ENCODE results near the gene ITGA1.

Gene ITGA1

DNA sequence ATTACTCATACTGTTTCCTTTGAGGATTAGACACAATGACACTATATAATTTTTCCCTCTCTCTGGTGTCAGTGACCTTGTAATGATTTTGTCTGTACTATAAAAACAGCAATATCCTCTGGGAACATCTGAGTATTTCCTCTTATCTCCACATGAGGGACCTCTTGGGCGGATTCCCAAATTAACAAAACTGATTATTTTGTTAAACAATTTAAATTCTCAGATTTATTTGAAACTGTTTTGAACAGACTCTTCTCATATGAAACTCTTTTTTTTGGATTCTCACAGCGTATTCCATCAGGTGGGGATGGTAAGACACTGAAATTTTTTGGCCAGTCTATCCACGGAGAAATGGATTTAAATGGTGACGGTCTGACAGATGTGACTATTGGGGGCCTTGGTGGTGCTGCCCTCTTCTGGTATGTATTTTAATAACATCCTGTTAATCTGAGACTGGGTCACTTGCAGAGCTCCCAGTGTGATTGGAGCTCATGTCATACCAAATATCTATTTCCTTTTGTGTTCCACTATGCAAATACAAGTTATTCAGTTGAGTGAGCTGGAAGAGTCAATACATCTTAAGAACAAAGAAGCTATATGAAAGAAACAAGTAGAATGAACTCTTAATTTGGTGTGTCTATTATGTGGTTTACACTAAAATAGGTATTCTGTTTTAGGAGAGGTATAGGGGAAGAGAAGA is 127.6 kb downstream of the ITGA1 start:
- no peak for TF ChIP-seq Cebpa-rat (IDR thresholded peaks at IDR 0.05)
- H3K4me2 ChIP-seq, result peak overlapping the region in 9 of 11 experiments; percentile 3 to 56 (median 33); a peak in 8 of 22 replicates

DNA sequence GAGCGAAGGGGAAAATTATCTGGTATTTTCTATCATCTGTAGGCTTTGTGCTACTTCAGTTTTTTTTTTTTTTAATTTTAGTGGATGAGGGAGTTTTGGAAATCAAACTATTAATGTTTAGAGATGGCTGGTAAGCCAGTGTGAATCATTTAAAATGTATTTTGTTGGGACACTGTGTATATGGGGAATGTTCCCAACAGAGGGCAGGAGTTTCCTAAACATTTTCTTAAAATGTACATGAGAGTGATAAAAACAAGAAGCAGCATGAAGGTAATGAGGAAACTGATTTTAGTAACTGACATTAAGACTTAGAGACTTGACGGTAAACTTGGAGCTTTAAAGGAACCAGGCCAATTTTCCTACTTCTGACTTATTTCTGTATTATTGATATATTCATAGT is 133.2 kb downstream of the ITGA1 start:
- no peak overlapping the region for H3K4me2 ChIP-seq
- no peaks in the 10 kb centered on the region for H3K27me3 ChIP-seq
- no peak overlapping the region for H3K27ac ChIP-seq
- H3K9me3 ChIP-seq (replicated peaks in 1 of 11), result no peaks in the 10 kb centered on the region
- no peak overlapping the region for H3K4me3 ChIP-seq
- TF ChIP-seq Cebpa-rat (IDR thresholded peaks at IDR 0.05), result no peak
- H3K4me1 ChIP-seq, result peaks cover 0 to 14% (median 12%) of the 10 kb centered on the region in 10 experiments; a peak in 14 of 20 replicates
- no peaks in the 10 kb centered on the region for H3K36me3 ChIP-seq
- H3K9ac ChIP-seq, result no peak overlapping the region
- H4K20me1 ChIP-seq, result no peaks in the 10 kb centered on the region

More for the DNA sequence above, 127.6 kb downstream of the ITGA1 start:
- Histone ChIP-seq H4K20me1 (no peaks in the 10 kb centered on the region), H3K9me3 (replicated peaks in 1 of 11) (no peaks in the 10 kb centered on the region), H3K4me1 (no peaks in the 10 kb centered on the region), H3K36me3 (no peaks in the 10 kb centered on the region), H3K27me3 (no peaks in the 10 kb centered on the region), H3K27ac (no peak overlapping the region), H3K4me3 (peak overlapping the region in 7 of 10 experiments; percentile 23 to 58 (median 41); a peak in 8 of 20 replicates), H3K9ac (no peak overlapping the region)

DNA sequence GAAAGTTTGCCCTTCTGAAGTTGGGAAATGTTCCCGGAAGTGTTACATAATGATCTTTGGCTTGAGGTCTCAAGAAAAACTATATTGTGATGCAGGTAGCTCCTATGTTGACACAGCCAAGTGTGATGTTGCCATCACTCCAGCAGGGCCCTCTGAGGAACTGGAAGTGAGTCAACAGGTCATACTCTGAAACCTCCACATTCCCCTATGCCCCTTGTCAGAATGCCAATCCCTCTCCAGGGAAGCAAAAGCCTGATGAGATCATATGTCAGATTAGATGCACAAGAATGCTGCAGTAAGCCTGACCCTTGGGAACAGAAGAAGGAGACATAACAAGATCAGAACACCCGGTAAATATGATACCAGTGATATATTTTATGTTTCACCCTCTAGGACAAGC is 134.7 kb downstream of the ITGA1 start:
- Histone ChIP-seq H3K27me3 (no peaks in the 10 kb centered on the region), H4K20me1 (no peaks in the 10 kb centered on the region), H3K4me2 (no peak overlapping the region), H3K27ac (no peak overlapping the region), H3K9me3 (replicated peaks in 1 of 11) (no peaks in the 10 kb centered on the region), H3K9ac (no peak overlapping the region), H3K36me3 (no peaks in the 10 kb centered on the region), H3K4me1 (peaks cover 0 to 14% (median 12%) of the 10 kb centered on the region in 10 experiments; a peak in 14 of 20 replicates), H3K4me3 (no peak overlapping the region)
- TF ChIP-seq Cebpa-rat (IDR thresholded peaks at IDR 0.05), result no peak

DNA sequence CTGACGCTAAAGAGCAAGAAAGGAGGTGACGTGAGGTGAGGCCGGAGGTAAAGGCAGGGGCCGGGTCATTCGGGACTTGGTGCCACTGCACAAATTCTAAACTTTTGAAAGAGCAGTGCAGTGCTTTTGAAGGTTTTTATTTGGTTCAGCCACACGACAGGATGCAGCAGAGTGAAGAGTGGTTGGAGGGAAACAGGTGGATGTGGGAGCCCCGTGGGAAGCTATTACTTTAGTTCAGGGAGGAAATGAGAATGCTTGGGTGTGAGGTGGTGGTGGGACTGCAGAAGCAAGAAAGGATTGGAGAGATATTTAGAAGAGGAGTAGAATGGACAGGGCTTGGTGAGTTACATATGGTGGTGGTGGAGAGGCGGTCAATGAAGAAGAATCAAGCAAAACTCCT is 136.7 kb downstream of the ITGA1 start:
- peak overlapping the region in 8 of 11 experiments; percentile 36 to 66 (median 52); a peak in 16 of 22 replicates for H3K4me2 ChIP-seq
- H3K9me3 ChIP-seq (replicated peaks in 1 of 11), result no peaks in the 10 kb centered on the region
- H3K4me1 ChIP-seq, result peaks cover 0 to 14% (median 12%) of the 10 kb centered on the region in 10 experiments; a peak in 14 of 20 replicates
- no peak for TF ChIP-seq Cebpa-rat (IDR thresholded peaks at IDR 0.05)
- no peaks in the 10 kb centered on the region for H3K36me3 ChIP-seq
- H4K20me1 ChIP-seq, result no peaks in the 10 kb centered on the region
- no peak overlapping the region for H3K9ac ChIP-seq
- H3K27ac ChIP-seq, result no peak overlapping the region
- H3K4me3 ChIP-seq, result no peak overlapping the region
- H3K27me3 ChIP-seq, result no peaks in the 10 kb centered on the region

DNA sequence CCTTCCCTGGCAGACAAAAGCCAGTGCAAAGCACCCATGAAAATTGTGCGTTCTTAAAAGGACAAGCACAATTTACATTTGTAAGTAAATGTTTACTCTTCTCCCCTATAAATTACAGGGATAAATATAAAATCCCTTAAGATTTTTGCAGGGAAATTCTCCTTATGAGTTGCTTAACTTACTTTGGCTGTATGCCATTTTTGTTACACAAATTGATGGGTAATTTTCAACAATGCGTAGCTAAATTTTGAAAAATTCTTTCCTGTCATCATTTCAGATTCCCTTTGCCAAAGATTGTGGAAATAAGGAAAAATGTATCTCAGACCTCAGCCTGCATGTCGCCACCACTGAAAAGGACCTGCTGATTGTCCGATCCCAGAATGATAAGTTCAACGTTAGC is 137.3 kb downstream of the ITGA1 start:
- Histone ChIP-seq H3K4me3 (no peak overlapping the region), H3K4me2 (peak overlapping the region in 1 of 11 experiments; percentile 63; a peak in 3 of 22 replicates), H3K9ac (no peak overlapping the region), H3K27me3 (no peaks in the 10 kb centered on the region), H3K4me1 (peaks cover 0 to 14% (median 12%) of the 10 kb centered on the region in 10 experiments; a peak in 14 of 20 replicates), H3K9me3 (replicated peaks in 1 of 11) (no peaks in the 10 kb centered on the region), H4K20me1 (no peaks in the 10 kb centered on the region), H3K27ac (no peak overlapping the region), H3K36me3 (no peaks in the 10 kb centered on the region)
- TF ChIP-seq Cebpa-rat (IDR thresholded peaks at IDR 0.05), result no peak

DNA sequence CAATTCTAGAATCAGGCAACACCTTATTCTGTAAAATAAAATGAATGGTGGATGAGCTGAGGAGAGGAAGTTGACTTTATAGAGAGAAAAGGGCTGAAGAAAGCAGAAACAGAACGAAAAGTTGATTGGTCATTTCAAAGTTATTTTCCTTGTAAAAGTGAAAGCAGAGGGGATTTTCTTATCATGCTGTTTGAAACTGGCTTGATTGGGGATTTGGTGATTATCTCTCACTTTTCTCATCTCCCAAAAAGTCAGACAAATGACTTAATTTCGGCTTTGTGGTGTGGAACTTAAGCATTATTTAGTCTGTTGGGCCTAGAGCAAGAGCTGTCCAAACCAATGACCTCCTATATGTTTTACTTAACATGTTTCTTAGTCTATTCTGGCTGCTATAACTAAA is 141.0 kb downstream of the ITGA1 start:
- Histone ChIP-seq H3K27me3 (no peaks in the 10 kb centered on the region), H3K4me3 (no peak overlapping the region), H3K9me3 (replicated peaks in 1 of 11) (no peaks in the 10 kb centered on the region), H3K4me1 (peaks cover 0 to 12% (median 10%) of the 10 kb centered on the region in 10 experiments; a peak in 14 of 20 replicates), H3K4me2 (0 out of 22 replicates have a peak overlapping the region, but pooled peaks of 1 of the 11 experiments have one; percentile 3), H3K9ac (no peak overlapping the region), H3K36me3 (no peaks in the 10 kb centered on the region), H4K20me1 (no peaks in the 10 kb centered on the region), H3K27ac (no peak overlapping the region)
- TF ChIP-seq Cebpa-rat (IDR thresholded peaks at IDR 0.05), result no peak

DNA sequence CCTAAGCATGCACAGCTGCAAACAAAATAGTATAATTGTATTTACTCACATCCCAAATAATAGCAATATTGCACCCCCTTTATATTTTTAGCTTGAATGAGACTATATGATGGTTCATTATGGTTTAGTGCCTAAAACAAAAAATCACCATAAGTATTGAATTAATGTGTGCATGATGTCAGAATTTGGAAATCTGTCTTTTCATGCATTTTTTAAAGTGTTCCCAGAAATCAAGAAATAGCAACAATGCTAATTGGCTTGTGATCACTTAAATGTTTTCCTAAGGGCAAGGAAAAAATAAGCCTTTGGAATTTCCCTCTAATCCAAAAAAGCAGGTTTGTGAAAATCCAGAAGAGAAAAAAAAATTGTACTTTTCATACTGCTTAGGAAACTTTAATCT is 150.5 kb downstream of the ITGA1 start:
- Histone ChIP-seq H3K9me3 (replicated peaks in 1 of 11) (no peaks in the 10 kb centered on the region), H3K4me3 (no peak overlapping the region), H3K36me3 (no peaks in the 10 kb centered on the region), H3K27me3 (no peaks in the 10 kb centered on the region), H3K4me1 (no peaks in the 10 kb centered on the region), H3K9ac (no peak overlapping the region), H3K27ac (no peak overlapping the region), H3K4me2 (no peak overlapping the region), H4K20me1 (no peaks in the 10 kb centered on the region)
- TF ChIP-seq Cebpa-rat (IDR thresholded peaks at IDR 0.05), result no peak

DNA sequence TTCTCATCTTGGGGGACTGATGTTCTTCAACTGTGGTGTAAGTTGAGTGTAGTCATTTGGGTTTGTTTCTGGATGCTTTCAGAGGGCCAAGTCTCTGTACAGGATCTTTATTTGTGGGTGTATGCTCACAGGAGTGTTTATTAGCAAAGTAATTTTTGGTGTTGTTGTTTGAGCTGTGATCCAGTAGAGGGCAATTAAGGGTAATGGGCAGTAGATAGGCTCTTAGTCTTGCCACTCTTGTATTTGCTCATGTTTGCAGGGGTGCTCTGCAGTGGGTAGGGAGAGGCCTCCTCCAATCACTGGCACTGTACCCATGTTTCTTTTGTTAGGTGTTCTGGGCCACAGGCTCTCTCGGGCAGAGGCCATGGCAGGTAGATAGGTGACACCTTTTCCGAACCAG is 155.6 kb downstream of the ITGA1 start:
- peaks cover 5 to 19% (median 10%) of the 10 kb centered on the region in 10 experiments; a peak in 16 of 20 replicates for H3K4me1 ChIP-seq
- no peaks in the 10 kb centered on the region for H3K9me3 ChIP-seq (replicated peaks in 1 of 11)
- no peaks in the 10 kb centered on the region for H3K36me3 ChIP-seq
- no peak overlapping the region for H3K4me2 ChIP-seq
- no peak overlapping the region for H3K9ac ChIP-seq
- H3K4me3 ChIP-seq, result no peak overlapping the region
- TF ChIP-seq Cebpa-rat (IDR thresholded peaks at IDR 0.05), result no peak
- no peak overlapping the region for H3K27ac ChIP-seq
- H4K20me1 ChIP-seq, result no peaks in the 10 kb centered on the region
- H3K27me3 ChIP-seq, result no peaks in the 10 kb centered on the region

DNA sequence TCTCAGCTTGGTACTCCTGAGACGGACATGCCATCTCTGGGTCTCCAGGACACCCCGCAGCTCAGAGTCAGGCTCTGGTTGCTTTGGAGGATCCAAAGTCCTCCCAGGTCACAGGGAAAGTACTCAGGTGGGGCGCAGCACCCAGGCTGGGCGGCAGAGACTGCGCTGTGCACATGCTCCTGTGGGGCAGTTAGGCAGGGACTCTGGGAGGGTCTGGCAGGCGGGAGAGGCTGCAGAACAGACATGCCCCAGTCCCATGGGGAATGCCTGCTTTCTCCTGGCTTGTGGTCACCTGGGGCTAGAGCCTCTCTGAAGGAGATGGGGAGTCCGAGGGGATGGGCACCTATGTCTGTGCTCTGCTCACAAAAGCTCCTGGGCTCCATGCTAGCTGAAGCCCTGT is 156.1 kb downstream of the ITGA1 start:
- Histone ChIP-seq H3K4me2 (no peak overlapping the region), H3K9me3 (replicated peaks in 1 of 11) (no peaks in the 10 kb centered on the region), H3K9ac (no peak overlapping the region), H3K4me3 (no peak overlapping the region), H3K27ac (no peak overlapping the region), H3K27me3 (no peaks in the 10 kb centered on the region), H3K4me1 (peaks cover 10 to 24% (median 14%) of the 10 kb centered on the region in 10 experiments), H3K36me3 (no peaks in the 10 kb centered on the region), H4K20me1 (no peaks in the 10 kb centered on the region)
- TF ChIP-seq Cebpa-rat (IDR thresholded peaks at IDR 0.05), result no peak

DNA sequence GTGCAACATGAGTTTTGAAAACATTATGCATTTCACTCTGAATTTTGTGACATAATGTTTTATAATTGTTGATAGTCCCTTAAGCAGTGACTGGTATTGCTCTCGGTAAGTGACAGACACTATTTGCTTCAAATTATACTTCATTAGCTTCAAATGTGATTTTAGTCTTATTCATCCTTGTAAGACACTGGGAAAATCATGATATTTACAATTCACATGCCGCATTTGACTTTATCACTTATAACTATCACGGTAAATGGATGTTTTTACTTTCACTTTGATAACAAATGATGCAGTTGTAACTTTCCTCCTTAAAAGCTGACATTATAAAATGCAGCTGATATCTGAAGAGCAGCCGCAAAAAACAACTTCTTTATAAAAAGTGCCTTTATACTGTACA is 157.3 kb downstream of the ITGA1 start:
- TF ChIP-seq Cebpa-rat (IDR thresholded peaks at IDR 0.05), result no peak
- no peaks in the 10 kb centered on the region for H3K9me3 ChIP-seq (replicated peaks in 1 of 11)
- H3K9ac ChIP-seq, result peak overlapping the region; percentile 32 to 65 (median 52); a peak in 15 of 22 replicates
- H3K27ac ChIP-seq, result peak overlapping the region in 7 of 11 experiments; percentile 11 to 48 (median 41); a peak in 10 of 22 replicates
- H3K36me3 ChIP-seq, result no peaks in the 10 kb centered on the region
- H3K4me1 ChIP-seq, result peaks cover 14 to 29% (median 21%) of the 10 kb centered on the region in 10 experiments
- no peaks in the 10 kb centered on the region for H4K20me1 ChIP-seq
- H3K4me2 ChIP-seq, result peak overlapping the region; percentile 41 to 85 (median 75); a peak in 21 of 22 replicates
- H3K27me3 ChIP-seq, result no peaks in the 10 kb centered on the region
- H3K4me3 ChIP-seq, result peak overlapping the region; percentile 23 to 56 (median 46); a peak in 14 of 20 replicates
